Measurements from ENCODE around the gene MAN1A1. TPM values are rescaled to one million over a fixed set of nuclear protein-coding genes. Genes with fewer than 3 reads are reported as not detected.

The MAN1A1 gene
- total and polyA plus RNA-seq, 2 of the 4 experiments (the other 2 are of a cell fraction) = 5.9 to 6.4 TPM

GRCh38 chr6:119390247-119390793, 40.8 kb upstream of the MAN1A1 start:
- Histone ChIP-seq H3K9me3 (ENCODE audit: control insufficient read depth, insufficient read depth, low read length) (no peaks in the 10 kb centered on the region), H3K4ac (ENCODE audit: low read depth, low read length) (no peak overlapping the region), H2BK15ac (ENCODE audit: low read depth, low read length) (no peak overlapping the region), H2AK5ac (ENCODE audit: low read depth, low read length) (no peak overlapping the region), H2BK5ac (ENCODE audit: low read depth, low read length, poor library complexity, severe bottlenecking) (no peak overlapping the region), H4K8ac (ENCODE audit: low read depth in 2 of 2, low read length in 2 of 2) (no peak overlapping the region), H2BK20ac (ENCODE audit: low read depth, low read length) (no peak overlapping the region), H3K36me3 (ENCODE audit: control insufficient read depth, insufficient read depth, low read length) (no peaks in the 10 kb centered on the region), H2AK9ac (replicated peaks; ENCODE audit: low read depth, low read length, poor library complexity) (no peak overlapping the region), H4K91ac (ENCODE audit: insufficient read depth, low read depth, low read length) (no peak overlapping the region), H3K56ac (ENCODE audit: extremely low read depth, insufficient read depth, low read length) (no peak overlapping the region), H3K27me3 (ENCODE audit: control insufficient read depth, insufficient read depth, low read length) (no peaks in the 10 kb centered on the region; the same call in 1 of the 2 replicates), H3K4me2 (ENCODE audit: low read depth, low read length) (no peak overlapping the region), H3K4me1 (ENCODE audit: control insufficient read depth, insufficient read depth, low read length) (no peaks in the 10 kb centered on the region), H3K9me1 (ENCODE audit: insufficient read depth, low read length) (no peaks in the 10 kb centered on the region), H4K20me1 (ENCODE audit: insufficient read depth, low read length) (no peaks in the 10 kb centered on the region), H4K5ac (ENCODE audit: low read depth, low read length) (no peak overlapping the region), H3K14ac (replicated peaks; ENCODE audit: low read depth, low read length) (no peak overlapping the region), H3K9ac (ENCODE audit: low read depth, low read length) (no peak overlapping the region), H3K23ac (ENCODE audit: low read depth, low read length) (no peak overlapping the region), H3K4me3 (ENCODE audit: insufficient read depth, low read depth, low read length) (no peak overlapping the region), H2BK120ac (ENCODE audit: low read depth, low read length) (no peak overlapping the region), H3K18ac (ENCODE audit: low read depth, low read length) (no peak overlapping the region), H2AFZ (replicated peaks; ENCODE audit: low read length, poor library complexity) (no peak overlapping the region), H3K79me1 (ENCODE audit: low read depth in 1 of 2, low read length in 2 of 2) (no peaks in the 10 kb centered on the region), H3K27ac (ENCODE audit: insufficient read depth, low read length) (no peak overlapping the region)
- ATAC-seq (ENCODE audit: low read depth) (no peak), DNase-seq (no peak)
- BruUV-seq (replicated peaks) = no TSS peak
- in situ Hi-C loops (cut with MboI; ENCODE audit: low sequenced_read_pairs) = no loop called here
- dilution Hi-C loops (cut with HindIII; ENCODE audit: low sequenced_read_pairs, unreplicated experiment) = no loop called here
- intact Hi-C loops (cut with micrococcal nuclease) = no loop called here
- ChIA-PET POLR2A (ENCODE audit: unreplicated experiment) (no interaction called here), CTCF (no interaction called here)
- TF ChIP-seq NFE2L2 (IDR thresholded peaks at IDR 0.05; ENCODE audit: low read depth, low read length) (no peak), ELK1 (IDR thresholded peaks at IDR 0.05; ENCODE audit: borderline replicate concordance, low read depth, low read length) (no peak), USF2 (IDR thresholded peaks at IDR 0.05; ENCODE audit: low read depth, low read length) (no peak), RCOR1 (IDR thresholded peaks at IDR 0.05; ENCODE audit: insufficient replicate concordance, low read length) (no peak), CHD1 (IDR thresholded peaks at IDR 0.05; ENCODE audit: low read depth, low read length) (no peak), RAD21 (IDR thresholded peaks at IDR 0.05; ENCODE audit: low read length) (no peak), POLR2A (IDR thresholded peaks at IDR 0.05; ENCODE audit: low read depth, low read length) (no peak), CTCF (conservative IDR thresholded peaks at IDR 0.05; ENCODE audit: low read depth, low read length) (no peak), SMC3 (IDR thresholded peaks at IDR 0.05; ENCODE audit: low read depth, low read length) (no peak), MXI1 (IDR thresholded peaks at IDR 0.05; ENCODE audit: borderline replicate concordance, low read depth, low read length) (no peak), MAFK (IDR thresholded peaks at IDR 0.05; ENCODE audit: low read depth, low read length) (no peak), FOS (IDR thresholded peaks at IDR 0.05; ENCODE audit: low read depth, low read length) (no peak), CEBPB (IDR thresholded peaks at IDR 0.05; ENCODE audit: low read depth, low read length) (no peak), MAZ (IDR thresholded peaks at IDR 0.05; ENCODE audit: borderline replicate concordance, low read depth, low read length) (no peak), RFX5 (IDR thresholded peaks at IDR 0.05; ENCODE audit: low read depth, low read length) (no peak), BHLHE40 (IDR thresholded peaks at IDR 0.05; ENCODE audit: low read depth, low read length) (no peak)
